ENCODE data around the gene PARD3.

The PARD3 gene

GRCh38 chr10:34413214-34413613 is 401.9 kb downstream of the PARD3 start:
- no peak for TF ChIP-seq CTCF (IDR thresholded peaks at IDR 0.05; ENCODE audit: low read depth, low read length)
- Histone ChIP-seq H3K27ac (no peak overlapping the region), H3K4me3 (ENCODE audit: low read depth, low read length) (no peak overlapping the region), H3K36me3 (no peaks in the 10 kb centered on the region), H3K27me3 (ENCODE audit: insufficient read depth, low read depth, severe bottlenecking) (no peaks in the 10 kb centered on the region), H3K9me3 (ENCODE audit: severe bottlenecking) (no peaks in the 10 kb centered on the region)
- no peak for DNase-seq

- H3K27ac ChIP-seq = no peak overlapping the region
- no peaks in the 10 kb centered on the region for H3K9me3 ChIP-seq (ENCODE audit: severe bottlenecking)
- no peaks in the 10 kb centered on the region for H3K36me3 ChIP-seq
- no peak for DNase-seq
- H3K4me3 ChIP-seq (ENCODE audit: low read depth, low read length) = no peak overlapping the region
- TF ChIP-seq CTCF (IDR thresholded peaks at IDR 0.05; ENCODE audit: low read depth, low read length) = no peak
- H3K27me3 ChIP-seq (ENCODE audit: insufficient read depth, low read depth, severe bottlenecking) = no peaks in the 10 kb centered on the region
Measured at GRCh38 chr10:34408956-34409355, 406.1 kb downstream of the PARD3 start.

- Histone ChIP-seq H3K9me3 (ENCODE audit: severe bottlenecking) (no peaks in the 10 kb centered on the region), H3K27me3 (ENCODE audit: insufficient read depth, low read depth, severe bottlenecking) (no peaks in the 10 kb centered on the region), H3K36me3 (no peaks in the 10 kb centered on the region), H3K27ac (no peak overlapping the region), H3K4me3 (ENCODE audit: low read depth, low read length) (no peak overlapping the region)
- TF ChIP-seq CTCF (IDR thresholded peaks at IDR 0.05; ENCODE audit: low read depth, low read length) = no peak
- DNase-seq = no peak
Measured at GRCh38 chr10:34408381-34408780, 406.7 kb downstream of the PARD3 start.

- H3K4me3 ChIP-seq (ENCODE audit: low read depth, low read length) = no peak overlapping the region
- no peak overlapping the region for H3K27ac ChIP-seq
- TF ChIP-seq CTCF (IDR thresholded peaks at IDR 0.05; ENCODE audit: low read depth, low read length) = no peak
- H3K36me3 ChIP-seq = no peaks in the 10 kb centered on the region
- H3K9me3 ChIP-seq (ENCODE audit: severe bottlenecking) = no peaks in the 10 kb centered on the region
- DNase-seq = no peak
- H3K27me3 ChIP-seq (ENCODE audit: insufficient read depth, low read depth, severe bottlenecking) = no peaks in the 10 kb centered on the region
Measured at GRCh38 chr10:34407324-34407805, 407.7 kb downstream of the PARD3 start.

- no peak overlapping the region for H3K4me3 ChIP-seq (ENCODE audit: low read depth, low read length)
- no peaks in the 10 kb centered on the region for H3K9me3 ChIP-seq (ENCODE audit: severe bottlenecking)
- no peak overlapping the region for H3K27ac ChIP-seq
- DNase-seq = no peak
- no peaks in the 10 kb centered on the region for H3K27me3 ChIP-seq (ENCODE audit: insufficient read depth, low read depth, severe bottlenecking)
- TF ChIP-seq CTCF (IDR thresholded peaks at IDR 0.05; ENCODE audit: low read depth, low read length) = no peak
- H3K36me3 ChIP-seq = no peaks in the 10 kb centered on the region
Measured at GRCh38 chr10:34406463-34407323, 408.4 kb downstream of the PARD3 start.

All from WERI-Rb-1 (cell line).